Astrocyte of the cerebellum (primary cell): ENCODE data around the gene CNTROB.

Experiments
- DNase-seq: peaks from one replicate; pipeline ENCODE4 v3.0.0-alpha.2; 2011; ENCODE audit warnings: low read depth
- H3K4me3 ChIP-seq: 2 replicates; pipeline ENCODE4 v1.5.1; 2011; ENCODE audit warnings: mild to moderate bottlenecking, low read depth, low read length, moderate library complexity
- CTCF ChIP-seq: IDR thresholded peaks from 2 replicates; pipeline ENCODE4 v1.5.1; 2012; ENCODE audit warnings: low read length, low read depth, moderate library complexity, mild to moderate bottlenecking; ENCODE audit errors: missing control alignments
- in situ Hi-C: cut with HindIII; loops from 2 replicates; pipeline ENCODE4 v1.10.0; 2017; ENCODE audit warnings: low sequenced_read_pairs

Gene CNTROB

DNA sequence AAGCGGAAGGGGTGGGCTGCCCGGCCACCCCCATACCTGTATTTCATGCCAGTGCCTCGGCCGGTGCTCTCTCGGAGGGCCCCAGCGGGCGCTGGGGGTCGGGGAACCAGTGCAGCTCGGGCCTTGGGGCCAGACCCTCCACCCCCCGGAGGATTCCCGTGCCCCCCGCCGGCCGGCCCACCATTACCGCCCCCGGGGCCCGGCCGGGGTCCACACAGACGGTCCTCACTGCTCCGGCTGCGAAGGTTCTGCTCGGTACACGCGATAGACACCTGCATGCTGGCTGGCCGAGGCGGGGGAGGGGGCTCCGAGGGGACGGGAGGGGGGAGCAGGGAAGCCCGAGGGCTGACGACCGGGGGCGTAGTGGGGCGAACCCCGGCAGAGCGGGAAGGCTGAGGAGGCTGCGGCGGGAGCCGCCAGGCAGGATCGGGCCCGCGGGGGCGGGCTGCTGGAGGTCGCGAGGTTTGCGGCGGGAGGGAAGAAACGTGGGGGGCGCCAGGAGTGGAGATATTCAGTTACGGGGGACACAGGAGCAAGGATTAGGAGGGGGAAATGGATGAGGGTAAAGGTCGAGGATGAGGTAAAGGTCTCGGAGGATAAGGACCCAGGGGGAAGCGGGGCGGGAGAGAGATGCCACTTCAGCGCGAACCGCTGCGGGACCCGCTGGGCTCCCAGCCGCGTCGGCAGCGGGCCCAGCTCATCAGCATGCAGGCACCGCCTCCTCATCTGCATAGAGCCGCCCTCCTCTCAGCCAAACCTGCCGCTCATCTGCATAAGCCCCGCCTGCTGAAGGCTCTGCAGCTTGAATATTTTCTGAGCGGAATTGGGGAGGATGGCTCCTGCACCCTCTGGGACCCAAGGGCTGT lies 2.6 kb upstream of the CNTROB start, which contains the start of gene KCNAB3:
TSS of gene KCNAB3 (minus strand) at position 699 of the 866 bp plus-strand sequence. CDS start at position 278, 421 bp downstream.
- in situ Hi-C loops = no loop called here
- TF ChIP-seq CTCF = no peak
- DNase-seq = peak; percentile 33
- peak within 1 kb of the TSS; percentile 47 for H3K4me3 ChIP-seq

- no peak for TF ChIP-seq CTCF
- peak overlapping the region; percentile 93 for H3K4me3 ChIP-seq
- in situ Hi-C loops = no loop called here
- DNase-seq = no peak
These were observed 970 bp upstream of the CNTROB start for GRCh38 chr17:7930841-7931631.

- peak overlapping the region; percentile 93 for H3K4me3 ChIP-seq
- no peak for TF ChIP-seq CTCF
- DNase-seq = no peak
- in situ Hi-C loops = no loop called here
These were observed 481 bp downstream of the CNTROB start for GRCh38 chr17:7932483-7932891.

DNA sequence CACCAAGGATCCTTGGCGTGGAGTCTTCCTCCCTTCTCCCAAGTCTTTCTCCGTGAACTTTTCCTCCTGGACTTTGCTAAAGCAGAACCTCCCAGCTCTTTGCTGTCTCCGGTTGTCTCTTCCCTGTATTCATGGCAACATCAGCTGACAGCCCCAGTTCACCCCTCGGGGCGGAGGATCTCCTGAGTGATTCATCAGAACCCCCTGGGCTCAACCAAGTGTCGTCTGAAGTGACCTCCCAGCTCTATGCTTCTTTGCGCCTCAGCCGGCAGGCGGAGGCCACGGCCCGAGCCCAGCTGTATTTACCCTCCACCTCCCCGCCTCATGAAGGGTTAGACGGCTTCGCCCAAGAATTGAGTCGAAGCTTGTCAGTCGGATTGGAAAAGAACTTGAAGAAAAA lies 943 bp downstream of the CNTROB start:
- DNase-seq = no peak
- in situ Hi-C loops = no loop called here
- peak overlapping the region; percentile 93 for H3K4me3 ChIP-seq
- TF ChIP-seq CTCF = peak; percentile 23

- no peak for DNase-seq
- in situ Hi-C loops = loop anchor here (5.0 kb wide), 1 partner anchor 36 kb away; no protein-coding TSS in a partner anchor
- TF ChIP-seq CTCF = no peak
- H3K4me3 ChIP-seq = no peak overlapping the region
These were observed 3.9 kb downstream of the CNTROB start for GRCh38 chr17:7935859-7936258.

DNA sequence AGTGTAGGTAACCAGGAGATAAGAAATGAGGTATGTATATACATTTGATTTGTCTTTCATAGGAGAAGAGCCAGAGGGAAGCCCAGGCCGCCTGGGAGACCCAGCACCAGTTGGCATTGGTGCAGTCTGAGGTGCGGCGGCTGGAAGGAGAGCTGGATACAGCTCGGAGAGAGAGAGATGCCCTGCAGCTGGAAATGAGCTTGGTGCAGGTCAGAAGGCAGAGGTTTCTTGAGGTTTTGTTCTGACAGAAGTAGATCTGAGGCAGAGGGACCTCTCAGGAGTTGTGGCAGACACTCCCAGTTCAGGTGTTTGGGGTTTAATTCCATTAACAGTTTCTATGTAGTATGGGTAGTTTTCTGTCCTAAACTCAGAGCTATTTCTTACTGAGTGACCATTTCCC lies 8.0 kb downstream of the CNTROB start:
- no peak for TF ChIP-seq CTCF
- in situ Hi-C loops = no loop called here
- no peak for DNase-seq

More for the DNA sequence above, 8.0 kb downstream of the CNTROB start:
- H3K4me3 ChIP-seq = no peak overlapping the region
